HG02840 (cell line): ENCODE data around the gene CALR3.
A peak's percentile ranks its signal among the peaks of the same experiment; 100 is the strongest.
"Not testable (repeated sequence)": the region's sequence is repeated elsewhere in the genome, so short reads cannot be mapped to it uniquely, and the experiment has no call there.

Experiments
- ATAC-seq: cut with Tn5 transposase; IDR thresholded peaks from one replicate; pipeline ENCODE4 v1.9.1; 2021; ENCODE audit warnings: mild to moderate bottlenecking, moderate library complexity, moderate number of reproducible peaks; ENCODE audit not compliant: unreplicated experiment, low FRiP score

CALR3 gene

DNA sequence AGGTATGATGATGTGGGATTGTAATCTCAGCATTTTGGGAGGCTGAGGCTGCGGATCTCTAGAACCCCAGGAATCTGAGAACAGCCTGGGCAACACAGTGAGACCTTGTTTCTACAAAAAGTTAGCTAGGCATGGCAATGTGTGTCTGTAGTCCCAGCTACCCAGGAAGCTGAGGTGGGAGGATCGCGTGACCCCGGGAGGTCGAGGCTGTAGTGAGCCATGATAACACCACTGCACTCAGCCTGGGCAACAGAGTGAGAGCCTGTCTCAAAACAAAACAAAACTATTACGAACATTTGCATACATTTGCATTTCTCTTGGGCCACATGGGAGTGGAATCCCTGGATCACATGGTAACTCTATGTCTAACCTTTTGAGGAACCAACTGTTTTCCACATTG, 1.9 kb upstream of the CALR3 start:
- ATAC-seq: no peak

GRCh38 chr19:16497042-16497441, 1.1 kb upstream of the CALR3 start:
- no peak for ATAC-seq

DNA sequence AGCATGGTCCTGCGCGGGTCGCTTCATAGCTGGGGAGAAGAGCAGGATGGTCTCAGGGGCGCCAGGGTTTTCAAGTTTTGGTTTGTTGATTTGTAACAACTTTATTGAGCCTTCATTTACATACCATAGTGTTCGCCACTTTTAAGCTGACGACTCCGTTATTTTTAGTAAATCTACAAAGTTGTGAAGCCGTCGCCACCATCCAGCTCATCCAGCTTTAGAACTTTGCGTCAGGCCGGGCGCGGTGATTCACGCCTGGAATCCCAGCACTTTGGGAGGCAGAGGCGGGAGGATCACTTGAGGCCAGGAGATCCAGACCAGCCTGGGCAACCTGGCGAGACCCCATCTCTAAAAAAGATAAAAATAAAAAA, 631 bp upstream of the CALR3 start:
- no peak for ATAC-seq

- ATAC-seq: not testable (repeated sequence)
Observed at GRCh38 chr19:16486476-16486875, 9.5 kb downstream of the CALR3 start.

DNA sequence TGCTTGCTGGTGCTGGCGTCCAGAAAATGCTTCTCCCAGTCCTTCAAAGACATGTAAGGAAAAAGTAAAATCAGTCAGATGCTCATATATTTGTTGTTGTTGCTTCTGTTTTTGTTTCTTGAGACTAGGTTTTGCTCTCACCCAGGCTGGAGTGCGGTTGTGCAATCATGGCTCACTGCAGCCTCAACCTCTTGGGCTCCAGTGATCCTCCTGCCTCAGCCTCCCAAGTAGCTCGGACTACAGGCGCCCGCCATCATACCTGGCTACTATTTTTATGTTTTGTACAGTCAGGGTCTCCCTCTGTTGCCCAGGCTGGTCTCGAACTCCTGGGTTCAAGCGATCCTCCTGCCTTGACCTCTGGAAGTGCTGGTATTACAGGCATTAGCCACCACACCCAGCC, 13.2 kb downstream of the CALR3 start:
- ATAC-seq: no peak

- no peak for ATAC-seq
Observed at GRCh38 chr19:16477311-16477710, 18.7 kb downstream of the CALR3 start.

DNA sequence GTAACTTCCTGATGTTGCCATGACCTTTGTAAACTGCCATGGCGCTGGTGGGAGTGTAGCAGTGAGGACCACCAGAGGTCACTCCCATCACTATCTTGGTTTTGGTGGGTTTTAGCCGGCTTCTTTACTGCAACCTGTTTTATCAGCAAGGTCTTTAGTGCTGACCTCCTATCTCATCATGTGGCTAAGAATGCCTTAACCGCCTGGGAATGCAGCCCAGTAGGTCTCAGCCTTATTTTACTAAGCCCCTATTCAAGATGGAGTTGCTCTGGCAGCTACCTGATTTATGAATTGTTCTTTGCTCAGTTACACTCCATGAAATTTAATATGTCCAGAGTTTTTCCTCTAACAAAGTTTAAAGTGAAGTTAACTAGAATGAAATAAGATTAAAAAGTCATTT, 19.6 kb downstream of the CALR3 start:
- no peak for ATAC-seq

GRCh38 chr19:16473875-16474392, 22.0 kb downstream of the CALR3 start:
- no peak for ATAC-seq

GRCh38 chr19:16472992-16473391, 23.0 kb downstream of the CALR3 start:
- no peak for ATAC-seq

- ATAC-seq: not testable (repeated sequence)
Observed at GRCh38 chr19:16472559-16472899, 23.4 kb downstream of the CALR3 start.

GRCh38 chr19:16470911-16471811, 24.8 kb downstream of the CALR3 start:
- peak; percentile 20 for ATAC-seq

DNA sequence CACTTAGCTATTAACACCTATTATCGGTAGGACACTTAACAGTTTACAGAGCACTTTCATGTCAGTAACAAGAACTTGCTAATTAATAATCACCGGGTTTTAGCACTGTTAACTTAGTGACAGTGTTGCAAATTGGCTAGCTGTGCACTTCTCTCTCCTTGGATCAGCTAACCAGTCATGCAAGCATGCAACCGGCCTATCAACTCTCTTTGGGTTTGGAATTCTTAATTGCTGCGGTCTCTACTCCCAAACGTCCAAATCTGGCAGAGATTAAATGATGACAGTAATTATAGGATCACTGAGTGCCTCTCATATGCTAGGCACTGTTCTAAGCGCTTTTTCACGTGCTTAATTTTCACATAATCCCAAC, 25.4 kb downstream of the CALR3 start:
- ATAC-seq: no peak

DNA sequence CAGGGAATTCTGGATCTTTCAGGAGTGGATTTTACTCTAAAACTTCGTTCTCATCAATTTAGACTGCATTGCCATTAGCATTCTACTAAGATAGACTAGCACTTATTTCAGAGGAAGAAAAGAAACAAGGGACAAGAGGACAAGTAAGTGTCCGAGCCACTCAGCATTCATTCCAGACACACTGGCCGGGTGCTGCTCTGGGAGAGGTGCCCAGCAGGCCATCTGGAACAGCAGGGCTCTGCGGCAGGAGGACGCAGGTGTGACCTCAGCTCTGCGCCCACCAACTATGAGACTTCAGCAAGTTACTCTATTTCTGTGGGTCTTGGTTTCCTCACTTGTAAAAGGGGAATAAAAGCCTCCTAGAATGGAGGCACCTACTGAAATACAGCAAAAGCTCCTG, 28.4 kb downstream of the CALR3 start:
- ATAC-seq: no peak

DNA sequence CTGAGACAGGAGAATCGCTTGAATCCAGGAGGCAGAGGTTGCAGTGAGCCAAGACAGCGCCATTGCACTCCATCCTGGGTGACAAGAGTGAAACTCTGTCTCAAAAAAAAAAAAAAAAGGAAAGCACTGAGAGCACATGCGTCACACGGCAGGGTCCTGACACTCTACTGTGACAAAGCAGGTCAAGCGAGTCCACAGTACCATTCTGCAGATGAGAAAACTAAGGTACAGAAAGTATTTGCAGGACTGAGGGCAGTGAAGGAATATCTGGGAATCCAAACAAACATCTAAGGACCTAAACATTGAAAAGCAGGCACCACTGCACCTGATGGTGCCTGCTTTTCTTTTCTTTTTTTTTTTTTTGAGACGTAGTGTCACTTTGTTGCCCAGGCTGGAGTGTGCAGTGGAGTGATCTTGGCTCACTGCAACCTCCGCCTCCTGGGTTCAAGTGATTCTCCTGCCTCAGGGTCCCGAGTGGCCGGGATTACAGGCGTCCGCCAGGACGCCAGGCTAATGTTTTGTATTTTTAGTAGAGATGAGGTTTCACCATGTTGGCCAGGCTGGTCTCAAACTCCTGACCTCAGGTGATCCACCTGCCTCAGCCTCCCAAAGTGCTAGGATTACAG, 29.1 kb downstream of the CALR3 start:
- ATAC-seq: not testable (repeated sequence)

DNA sequence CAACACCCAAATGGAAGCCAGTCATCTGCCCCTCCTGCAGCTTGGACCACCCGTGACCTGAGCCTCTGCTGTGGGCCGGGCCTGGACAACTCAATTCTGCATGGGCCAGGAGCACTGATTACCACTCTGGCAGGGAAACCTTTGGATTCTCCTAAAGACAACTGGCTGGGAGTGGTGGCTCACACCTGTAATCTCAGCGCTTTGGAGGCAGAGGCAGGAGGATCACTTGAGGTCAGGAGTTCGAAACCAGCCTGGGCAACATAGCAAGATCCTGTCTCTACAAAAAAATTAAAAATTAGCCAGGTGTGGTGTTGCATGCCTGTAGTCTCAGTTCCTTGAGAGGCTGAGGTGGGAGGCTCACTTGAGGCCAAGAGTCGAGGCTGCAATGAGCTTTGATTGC, 30.7 kb downstream of the CALR3 start:
- no peak for ATAC-seq

DNA sequence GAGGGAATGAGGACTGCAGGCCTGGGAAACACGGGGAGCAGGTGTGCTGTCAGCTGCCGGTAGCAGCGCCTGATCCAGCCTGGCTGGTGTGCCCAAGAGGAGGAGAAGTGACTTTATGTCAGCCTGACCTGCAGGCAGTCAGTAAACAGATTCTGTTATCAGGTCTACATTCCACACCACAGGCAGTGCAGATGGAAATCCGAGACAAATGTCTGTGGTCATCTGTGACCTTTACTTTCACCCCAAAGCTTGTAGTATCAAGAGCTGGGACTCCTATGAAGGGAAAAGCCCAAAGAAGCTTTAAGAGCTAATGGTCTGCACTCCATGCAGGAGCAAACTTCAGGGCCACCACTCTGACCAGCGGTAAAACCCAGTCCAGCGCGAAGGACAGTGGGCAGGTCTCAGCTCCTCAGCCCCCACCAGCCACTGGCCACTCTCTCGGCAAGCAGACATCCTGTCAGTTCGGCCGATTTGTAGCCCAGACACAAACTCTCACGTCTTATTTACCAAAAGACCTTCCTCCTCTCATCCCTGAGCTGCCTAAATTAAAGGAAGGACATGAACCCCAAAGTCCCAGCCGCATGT, 31.9 kb downstream of the CALR3 start:
- no peak for ATAC-seq

- no peak for ATAC-seq
Observed at GRCh38 chr19:16463341-16463990, 32.5 kb downstream of the CALR3 start.

GRCh38 chr19:16462757-16463250, 33.2 kb downstream of the CALR3 start:
- no peak for ATAC-seq

DNA sequence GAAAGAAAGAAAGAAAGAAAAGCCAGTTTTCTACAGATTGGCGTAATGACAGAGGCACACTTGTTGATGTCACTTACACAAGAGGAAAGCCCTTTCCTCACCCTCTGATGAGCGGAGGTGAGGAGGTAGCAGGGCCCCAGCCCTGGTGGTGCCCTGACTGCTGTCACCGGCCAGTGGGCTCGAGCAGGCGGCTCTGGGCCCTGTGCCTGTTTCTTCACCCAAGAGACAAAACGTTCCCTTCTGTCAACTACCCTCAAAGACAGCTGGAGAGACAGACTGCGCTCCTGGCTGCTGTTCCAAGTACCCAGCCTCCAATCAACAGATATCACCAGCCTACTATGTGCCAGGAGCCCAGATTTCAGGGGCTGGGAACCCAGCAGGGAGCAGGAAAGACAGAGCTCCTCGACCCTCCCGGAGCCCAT, 34.3 kb downstream of the CALR3 start:
- ATAC-seq: no peak

GRCh38 chr19:16460454-16460853, 35.5 kb downstream of the CALR3 start:
- no peak for ATAC-seq

DNA sequence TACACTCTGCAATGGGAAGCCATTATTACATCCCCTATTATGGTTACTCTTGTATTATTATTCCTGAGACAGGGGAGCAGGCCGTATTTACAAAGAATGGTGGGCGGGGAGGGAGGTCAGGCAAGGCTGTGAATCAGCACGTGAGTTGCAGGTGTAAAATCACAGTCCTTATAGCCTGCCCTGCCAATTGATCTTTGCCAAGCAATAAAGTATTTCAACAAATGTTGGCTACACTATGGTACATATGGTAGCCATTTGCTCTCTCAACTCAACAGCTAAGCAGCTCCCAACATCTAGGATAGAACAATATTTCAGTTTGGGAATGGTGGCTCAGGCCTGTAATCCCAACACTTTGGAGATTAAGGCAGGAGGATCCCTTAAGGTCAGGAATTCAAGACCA, 36.3 kb downstream of the CALR3 start:
- ATAC-seq: no peak
